Retinal pigment epithelial cell (primary cell): ENCODE results near the gene LAMP1.

Experiments
- DNase-seq: peaks from one replicate; pipeline ENCODE4 v3.0.0-alpha.2; 2010; ENCODE audit warnings: low read depth
- H3K4me3 ChIP-seq: 2 replicates; pipeline ENCODE4 v1.5.1; 2011; ENCODE audit warnings: mild to moderate bottlenecking, low read length, control low read depth, moderate library complexity
- CTCF ChIP-seq: conservative IDR thresholded peaks from 2 replicates; pipeline ENCODE4 v1.5.1; 2011; ENCODE audit warnings: low read depth, low read length, control low read depth, inconsistent platforms

Gene LAMP1

GRCh38 chr13:113327391-113327765 is 30.3 kb downstream of the LAMP1 start:
- TF ChIP-seq CTCF = no peak
- H3K4me3 ChIP-seq = no peak overlapping the region
- no peak for DNase-seq

GRCh38 chr13:113327766-113328471 is 30.9 kb downstream of the LAMP1 start:
- DNase-seq = no peak
- no peak for TF ChIP-seq CTCF
- no peak overlapping the region for H3K4me3 ChIP-seq

- no peak overlapping the region for H3K4me3 ChIP-seq
- no peak for TF ChIP-seq CTCF
- no peak for DNase-seq
These were observed 31.8 kb downstream of the LAMP1 start for GRCh38 chr13:113328851-113329250.

GRCh38 chr13:113329656-113330312 is 32.7 kb downstream of the LAMP1 start:
- TF ChIP-seq CTCF = no peak
- no peak overlapping the region for H3K4me3 ChIP-seq
- no peak for DNase-seq

- no peak for TF ChIP-seq CTCF
- H3K4me3 ChIP-seq = no peak overlapping the region
- DNase-seq = no peak
These were observed 35.6 kb downstream of the LAMP1 start for GRCh38 chr13:113332615-113333014.

- no peak for TF ChIP-seq CTCF
- H3K4me3 ChIP-seq = no peak overlapping the region
- DNase-seq = no peak
These were observed 36.0 kb downstream of the LAMP1 start for GRCh38 chr13:113333076-113333475.

- H3K4me3 ChIP-seq = no peak overlapping the region
- no peak for TF ChIP-seq CTCF
- no peak for DNase-seq
These were observed 40.5 kb downstream of the LAMP1 start for GRCh38 chr13:113337556-113337955.
